D721Med (cell line): ENCODE data around the gene POMT2.

ENCODE experiments used
- DNase-seq: peaks from one replicate; pipeline ENCODE4 v3.0.0; 2011; ENCODE audit warnings: low spot score; ENCODE audit not compliant: insufficient read length
- FAIRE-seq: peaks from 2 replicates; lab custom pipeline; 2011; peaks lifted over from hg19 to GRCh38; lab: Jason Lieb, UNC
- TF ChIP-seq, protein P1 (sequence below): IDR thresholded peaks from 2 replicates; pipeline ENCODE4 v1.5.1; 2012; ENCODE audit warnings: mild to moderate bottlenecking, control low read depth; ENCODE audit not compliant: insufficient read depth; ENCODE audit errors: missing control alignments

The POMT2 gene

DNA sequence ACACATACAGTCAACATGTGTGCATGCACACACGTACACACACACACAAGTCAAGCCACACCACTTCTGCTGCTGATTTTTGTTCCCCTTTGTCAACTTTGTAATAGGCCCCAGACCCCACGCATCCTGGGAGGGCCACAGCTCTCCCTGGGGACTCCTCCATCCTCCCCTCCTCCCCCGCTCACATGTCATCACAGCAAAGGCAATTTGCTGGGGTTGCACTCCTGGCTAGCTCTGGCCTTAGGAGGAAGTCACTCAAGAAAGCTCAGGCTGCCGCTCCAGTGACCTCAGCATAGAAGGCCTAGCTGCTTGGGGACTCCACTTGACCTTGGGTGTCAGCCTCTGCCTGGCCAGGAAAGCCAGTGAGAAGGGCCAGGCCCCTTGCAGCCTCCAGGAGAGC, 76.8 kb downstream of the POMT2 start:
- FAIRE-seq = no peak
- DNase-seq = no peak
- TF ChIP-seq, protein P1, sequence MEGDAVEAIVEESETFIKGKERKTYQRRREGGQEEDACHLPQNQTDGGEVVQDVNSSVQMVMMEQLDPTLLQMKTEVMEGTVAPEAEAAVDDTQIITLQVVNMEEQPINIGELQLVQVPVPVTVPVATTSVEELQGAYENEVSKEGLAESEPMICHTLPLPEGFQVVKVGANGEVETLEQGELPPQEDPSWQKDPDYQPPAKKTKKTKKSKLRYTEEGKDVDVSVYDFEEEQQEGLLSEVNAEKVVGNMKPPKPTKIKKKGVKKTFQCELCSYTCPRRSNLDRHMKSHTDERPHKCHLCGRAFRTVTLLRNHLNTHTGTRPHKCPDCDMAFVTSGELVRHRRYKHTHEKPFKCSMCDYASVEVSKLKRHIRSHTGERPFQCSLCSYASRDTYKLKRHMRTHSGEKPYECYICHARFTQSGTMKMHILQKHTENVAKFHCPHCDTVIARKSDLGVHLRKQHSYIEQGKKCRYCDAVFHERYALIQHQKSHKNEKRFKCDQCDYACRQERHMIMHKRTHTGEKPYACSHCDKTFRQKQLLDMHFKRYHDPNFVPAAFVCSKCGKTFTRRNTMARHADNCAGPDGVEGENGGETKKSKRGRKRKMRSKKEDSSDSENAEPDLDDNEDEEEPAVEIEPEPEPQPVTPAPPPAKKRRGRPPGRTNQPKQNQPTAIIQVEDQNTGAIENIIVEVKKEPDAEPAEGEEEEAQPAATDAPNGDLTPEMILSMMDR = no peak

DNA sequence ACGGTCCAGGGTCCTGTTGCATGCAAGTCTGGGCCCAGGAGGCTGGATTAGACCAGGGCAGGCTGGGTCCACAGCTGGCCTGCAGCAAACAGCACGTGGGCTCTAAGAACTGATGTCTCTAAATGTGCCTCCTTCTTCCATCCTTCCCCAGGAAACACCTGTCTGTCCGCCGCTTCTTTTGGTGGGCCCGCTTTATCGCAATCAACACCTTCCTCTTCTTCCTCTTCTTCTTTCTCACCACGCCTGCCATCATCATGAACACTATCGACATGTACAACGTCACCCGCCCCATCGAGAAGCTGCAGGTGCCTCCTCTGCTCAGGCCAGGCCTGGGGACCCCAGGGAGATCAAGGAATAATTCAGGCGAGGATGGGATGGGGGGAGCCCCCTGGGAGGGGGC, 77.9 kb downstream of the POMT2 start:
- FAIRE-seq (no peak), DNase-seq (no peak)
- TF ChIP-seq, protein P1 = no peak

DNA sequence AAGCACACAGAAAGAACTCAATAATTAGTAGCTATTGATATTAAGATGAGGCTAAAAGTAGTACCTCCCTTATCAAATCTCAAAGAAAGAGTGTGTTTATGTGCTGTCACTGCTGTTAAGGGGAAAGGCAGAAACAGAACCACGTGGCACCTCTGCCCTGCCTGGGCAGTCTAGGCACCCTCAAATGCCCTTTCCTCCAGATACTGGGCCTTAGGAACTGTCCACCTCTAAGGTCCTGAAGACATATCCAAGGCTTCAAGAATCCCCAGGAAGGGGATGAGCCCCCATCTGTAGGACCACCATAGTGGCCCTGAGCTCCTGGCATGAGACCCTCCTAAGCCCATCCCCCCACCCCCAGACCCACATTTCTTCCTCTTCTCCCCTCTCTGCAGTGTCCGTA, 78.7 kb downstream of the POMT2 start:
- FAIRE-seq (no peak), DNase-seq (no peak)
- TF ChIP-seq, protein P1 = no peak

DNA sequence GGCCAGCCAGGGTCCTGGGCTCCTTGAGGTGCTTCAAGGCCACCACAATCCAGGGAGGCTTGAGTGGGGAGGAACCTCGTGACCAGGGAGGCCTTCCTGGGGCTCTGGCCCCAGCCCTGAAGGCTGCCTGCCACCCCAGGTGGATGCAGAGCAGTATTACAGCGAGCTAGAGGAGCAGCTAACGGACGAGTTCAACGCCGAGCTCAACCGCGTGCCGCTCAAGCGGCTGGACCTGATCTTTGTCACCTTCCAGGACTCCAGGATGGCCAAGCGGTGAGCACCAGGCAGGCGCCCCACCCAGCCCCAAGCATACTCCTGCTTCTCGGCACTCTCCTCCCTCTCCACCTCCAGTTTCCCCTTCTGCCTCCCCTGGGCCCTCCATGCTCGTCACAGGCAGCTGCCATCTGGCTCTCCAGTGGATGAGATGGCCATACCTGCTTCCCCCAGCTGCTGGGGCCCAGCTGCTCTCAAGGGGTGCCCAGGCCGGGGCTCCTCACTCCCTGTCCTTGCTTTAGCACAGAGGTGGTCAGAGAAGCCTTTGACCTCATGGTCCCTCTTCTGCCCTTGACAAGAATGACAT, 80.3 kb downstream of the POMT2 start:
- TF ChIP-seq, protein P1 = no peak
- FAIRE-seq = no peak
- no peak for DNase-seq

DNA sequence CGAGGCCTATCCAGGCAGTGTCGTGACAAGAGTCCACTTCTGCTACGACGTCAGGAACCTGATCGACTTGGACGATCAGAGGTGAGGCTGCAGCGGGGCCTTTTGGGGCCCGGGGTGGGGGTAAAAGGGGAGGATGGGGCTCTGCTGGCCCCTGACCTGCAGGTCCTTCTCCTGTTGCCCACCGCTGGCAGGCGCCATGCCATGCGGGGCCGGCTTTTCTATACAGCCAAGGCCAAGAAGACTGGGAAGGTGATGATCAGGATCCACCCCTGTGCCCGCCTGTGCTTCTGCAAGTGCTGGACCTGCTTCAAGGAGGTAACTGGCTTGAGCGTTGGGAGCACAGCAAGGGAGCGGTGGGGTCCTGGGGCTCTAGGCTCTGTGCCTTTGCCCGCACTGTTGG, 81.3 kb downstream of the POMT2 start:
- TF ChIP-seq, protein P1 = no peak
- DNase-seq = no peak
- FAIRE-seq = no peak

DNA sequence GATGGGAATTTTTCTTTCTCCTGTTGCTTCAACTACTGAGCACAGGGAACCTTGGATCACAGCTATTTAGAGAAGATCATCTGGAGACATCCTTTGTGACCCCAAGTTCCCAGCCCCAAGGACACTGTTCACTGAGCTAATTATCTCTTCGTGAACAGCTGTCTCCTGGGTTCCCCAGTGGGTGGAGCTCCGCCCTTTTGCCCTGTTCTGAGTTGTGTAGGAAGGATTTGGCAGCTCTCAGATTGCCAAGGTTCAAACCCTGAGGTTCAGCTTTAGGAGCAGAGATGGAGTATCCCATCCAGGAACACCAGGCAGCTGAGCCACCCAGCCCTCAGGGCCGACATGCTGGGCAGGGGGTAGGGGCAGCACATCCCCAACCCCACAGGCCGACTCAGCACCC, 81.7 kb downstream of the POMT2 start:
- DNase-seq (no peak), FAIRE-seq (no peak)
- TF ChIP-seq, protein P1 = no peak

DNA sequence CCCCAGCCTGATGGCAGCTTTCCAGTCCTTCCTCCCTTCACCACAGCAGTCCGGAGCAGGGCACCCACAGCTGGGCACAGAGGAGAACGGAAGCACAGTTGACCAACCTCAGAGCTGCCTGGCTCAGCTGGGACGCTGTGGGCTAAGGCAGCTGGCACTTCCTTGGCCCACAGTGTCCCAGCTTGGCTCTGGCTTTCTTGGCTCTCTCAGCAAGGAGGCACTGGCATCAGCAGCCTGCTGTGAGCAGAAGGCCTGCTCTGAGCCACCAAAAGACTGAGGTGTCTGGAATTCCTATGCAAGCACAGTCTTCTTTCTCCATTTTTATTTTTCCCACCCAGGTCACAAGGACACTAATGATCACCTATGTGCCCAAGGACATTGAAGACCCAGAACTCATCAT, 82.3 kb downstream of the POMT2 start:
- DNase-seq = no peak
- no peak for FAIRE-seq
- TF ChIP-seq, protein P1 = no peak
